Endothelial cell (in vitro differentiated cells): ENCODE results near the gene MS4A7. TPM values are rescaled to one million over a fixed set of nuclear protein-coding genes. Genes with fewer than 3 reads are reported as not detected.

Experiments
- DNase-seq: peaks from one replicate; pipeline ENCODE4 v3.0.0; 2021; ENCODE audit warnings: low spot score
- H3K27ac Mint-ChIP-seq: one replicate; pipeline ENCODE4 v1.8.0; 2021; ENCODE audit warnings: mixed read lengths, inconsistent platforms; ENCODE audit not compliant: unreplicated experiment
- H3K27me3 Mint-ChIP-seq: one replicate; pipeline ENCODE4 v1.8.0; 2021; ENCODE audit warnings: mild to moderate bottlenecking, moderate library complexity, mixed read lengths, inconsistent platforms; ENCODE audit not compliant: unreplicated experiment
- H3K36me3 Mint-ChIP-seq: one replicate; pipeline ENCODE4 v1.8.0; 2021; ENCODE audit warnings: mild to moderate bottlenecking, low read depth, mixed read lengths, inconsistent platforms; ENCODE audit not compliant: unreplicated experiment
- H3K4me1 Mint-ChIP-seq: one replicate; pipeline ENCODE4 v1.8.0; 2021; ENCODE audit warnings: mild to moderate bottlenecking, mixed read lengths, inconsistent platforms; ENCODE audit not compliant: unreplicated experiment
- H3K4me3 Mint-ChIP-seq: one replicate; pipeline ENCODE4 v1.8.0; 2021; ENCODE audit warnings: mild to moderate bottlenecking, mixed read lengths, inconsistent platforms; ENCODE audit not compliant: unreplicated experiment
- H3K9me3 Mint-ChIP-seq: one replicate; pipeline ENCODE4 v1.8.0; 2021; ENCODE audit warnings: mixed read lengths, inconsistent platforms; ENCODE audit not compliant: unreplicated experiment
- CTCF ChIP-seq: fragments of 200-600 bp; sonication (generic); IDR thresholded peaks from one replicate; pipeline ENCODE4 v1.5.0; 2021; ENCODE audit warnings: antibody characterized with exemption; ENCODE audit not compliant: unreplicated experiment
- total RNA-seq: library from RNA; stranded (reverse); fragmentation: NEBNext Ultra II Directional; extraction: Animal tissue kit (Norgen Biotek cat#: 25700); gene quantifications from one replicate; pipeline ENCODE4 v1.2.1, GENCODE V29; 2021; ENCODE audit not compliant: unreplicated experiment

The MS4A7 gene
- total RNA-seq, 1 donor from 2014 or later, result not detected

GRCh38 chr11:60370811-60371298, 7.5 kb upstream of the MS4A7 start:
- Mint-ChIP-seq H3K27ac (no peak overlapping the region), H3K4me1 (peaks cover 16% of the 10 kb centered on the region), H3K27me3 (no peaks in the 10 kb centered on the region), H3K36me3 (no peaks in the 10 kb centered on the region), H3K9me3 (no peaks in the 10 kb centered on the region), H3K4me3 (no peak overlapping the region)
- no peak for DNase-seq
- no peak for TF ChIP-seq CTCF

- H3K27ac Mint-ChIP-seq, result no peak overlapping the region
- H3K9me3 Mint-ChIP-seq, result no peaks in the 10 kb centered on the region
- peaks cover 16% of the 10 kb centered on the region for H3K4me1 Mint-ChIP-seq
- no peaks in the 10 kb centered on the region for H3K36me3 Mint-ChIP-seq
- no peak overlapping the region for H3K4me3 Mint-ChIP-seq
- no peak for DNase-seq
- H3K27me3 Mint-ChIP-seq, result no peaks in the 10 kb centered on the region
- no peak for TF ChIP-seq CTCF
These were observed 6.9 kb upstream of the MS4A7 start for GRCh38 chr11:60371386-60371785.

GRCh38 chr11:60371854-60372253, 6.5 kb upstream of the MS4A7 start:
- H3K4me3 Mint-ChIP-seq, result no peak overlapping the region
- H3K36me3 Mint-ChIP-seq, result no peaks in the 10 kb centered on the region
- TF ChIP-seq CTCF, result no peak
- no peaks in the 10 kb centered on the region for H3K9me3 Mint-ChIP-seq
- H3K27me3 Mint-ChIP-seq, result no peaks in the 10 kb centered on the region
- no peak overlapping the region for H3K27ac Mint-ChIP-seq
- DNase-seq, result no peak
- H3K4me1 Mint-ChIP-seq, result peaks cover 16% of the 10 kb centered on the region

GRCh38 chr11:60372767-60373166, 5.6 kb upstream of the MS4A7 start:
- H3K36me3 Mint-ChIP-seq, result no peaks in the 10 kb centered on the region

GRCh38 chr11:60375316-60375715, 3.0 kb upstream of the MS4A7 start:
- Mint-ChIP-seq H3K36me3 (no peaks in the 10 kb centered on the region), H3K27me3 (peaks cover 2% of the 10 kb centered on the region), H3K27ac (no peak overlapping the region), H3K4me1 (peaks cover 21% of the 10 kb centered on the region), H3K9me3 (no peaks in the 10 kb centered on the region), H3K4me3 (no peak overlapping the region)
- DNase-seq, result no peak
- TF ChIP-seq CTCF, result no peak

More at GRCh38 chr11:60372767-60373166, 5.6 kb upstream of the MS4A7 start:
- H3K9me3 Mint-ChIP-seq, result no peaks in the 10 kb centered on the region
- no peaks in the 10 kb centered on the region for H3K27me3 Mint-ChIP-seq
- no peak for DNase-seq
- peaks cover 16% of the 10 kb centered on the region for H3K4me1 Mint-ChIP-seq
- no peak overlapping the region for H3K4me3 Mint-ChIP-seq
- no peak for TF ChIP-seq CTCF
- H3K27ac Mint-ChIP-seq, result no peak overlapping the region
